Astrocyte (in vitro differentiated cells and primary cell): ENCODE results near the gene PPP2R2C. TPM values are rescaled to one million over a fixed set of nuclear protein-coding genes. Genes with fewer than 3 reads are reported as not detected.

ENCODE experiments used
- DNase-seq: peaks from one replicate; pipeline ENCODE4 v3.0.0-alpha.2; 2010; ENCODE audit warnings: low read depth
- FAIRE-seq: peaks from 2 replicates; lab custom pipeline; 2011; peaks lifted over from hg19 to GRCh38; lab: Jason Lieb, UNC
- H2AFZ ChIP-seq: 2 replicates; pipeline ENCODE4 v1.6.0; 2012; ENCODE audit warnings: low read depth, low read length, inconsistent platforms
- H3K27ac ChIP-seq: 2 replicates; pipeline ENCODE4 v1.5.1; 2011; ENCODE audit warnings: low read depth, low read length, inconsistent platforms
- H3K27me3 ChIP-seq: 2 replicates; pipeline ENCODE4 v1.6.0; 2011; ENCODE audit warnings: low read length, inconsistent platforms; ENCODE audit not compliant: insufficient read depth
- H3K36me3 ChIP-seq: 2 replicates; pipeline ENCODE4 v1.5.1; 2011; ENCODE audit warnings: low read length, inconsistent platforms; ENCODE audit not compliant: insufficient read depth
- H3K4me1 ChIP-seq: 2 replicates; pipeline ENCODE4 v1.5.1; 2011; ENCODE audit warnings: low read length, inconsistent platforms; ENCODE audit not compliant: insufficient read depth
- H3K4me2 ChIP-seq: 2 replicates; pipeline ENCODE4 v1.6.0; 2012; ENCODE audit warnings: low read length, inconsistent platforms
- H3K4me3 ChIP-seq: 2 replicates; pipeline ENCODE4 v1.5.1; 2011; ENCODE audit warnings: low read depth, mild to moderate bottlenecking, low read length, inconsistent platforms; ENCODE audit not compliant: insufficient read depth
- H3K79me2 ChIP-seq: 2 replicates; pipeline ENCODE4 v1.6.0; 2012; ENCODE audit warnings: mild to moderate bottlenecking, low read length, inconsistent platforms; ENCODE audit not compliant: insufficient read depth
- H3K9ac ChIP-seq: 2 replicates; pipeline ENCODE4 v1.6.0; 2012; ENCODE audit warnings: mild to moderate bottlenecking, low read length, inconsistent platforms
- H3K9me3 ChIP-seq: 2 replicates; pipeline ENCODE4 v1.5.1; 2012; ENCODE audit warnings: low read depth, mild to moderate bottlenecking, low read length, inconsistent platforms; ENCODE audit not compliant: insufficient read depth
- H4K20me1 ChIP-seq: 2 replicates; pipeline ENCODE4 v1.6.0; 2012; ENCODE audit warnings: low read length, inconsistent platforms; ENCODE audit not compliant: insufficient read depth
- H3K27ac Mint-ChIP-seq: one replicate; pipeline ENCODE4 v1.8.0; 2021; ENCODE audit warnings: mild to moderate bottlenecking, mixed read lengths; ENCODE audit not compliant: unreplicated experiment
- H3K27me3 Mint-ChIP-seq: one replicate; pipeline ENCODE4 v1.8.0; 2021; ENCODE audit warnings: low read depth, mixed read lengths; ENCODE audit not compliant: unreplicated experiment
- H3K36me3 Mint-ChIP-seq: one replicate; pipeline ENCODE4 v1.8.0; 2021; ENCODE audit warnings: low read depth, mixed read lengths; ENCODE audit not compliant: unreplicated experiment
- H3K4me1 Mint-ChIP-seq: one replicate; pipeline ENCODE4 v1.8.0; 2021; ENCODE audit warnings: low read depth, mixed read lengths; ENCODE audit not compliant: unreplicated experiment
- H3K4me3 Mint-ChIP-seq: one replicate; pipeline ENCODE4 v1.8.0; 2021; ENCODE audit warnings: mild to moderate bottlenecking, moderate library complexity, mixed read lengths; ENCODE audit not compliant: unreplicated experiment
- H3K9me3 Mint-ChIP-seq: one replicate; pipeline ENCODE4 v1.8.0; 2021; ENCODE audit warnings: mild to moderate bottlenecking, mixed read lengths; ENCODE audit not compliant: unreplicated experiment
- EZH2 ChIP-seq: IDR thresholded peaks from 2 replicates; pipeline ENCODE4 v1.6.1; 2012; ENCODE audit warnings: mild to moderate bottlenecking, low read length, inconsistent platforms; ENCODE audit not compliant: insufficient read depth
- total RNA-seq: library from RNA; stranded (reverse); gene quantifications from 2 replicates; pipeline ENCODE4 v1.2.1, GENCODE V29; 2021
- TF ChIP-seq, protein P1 (sequence below): IDR thresholded peaks from 2 replicates; pipeline ENCODE4 v1.5.1; 2011; ENCODE audit warnings: low read depth, mild to moderate bottlenecking, inconsistent platforms, low read length, moderate library complexity; ENCODE audit not compliant: insufficient read depth

The PPP2R2C gene
- total RNA-seq, 1 donor from 2014 or later = 1.1 TPM

DNA sequence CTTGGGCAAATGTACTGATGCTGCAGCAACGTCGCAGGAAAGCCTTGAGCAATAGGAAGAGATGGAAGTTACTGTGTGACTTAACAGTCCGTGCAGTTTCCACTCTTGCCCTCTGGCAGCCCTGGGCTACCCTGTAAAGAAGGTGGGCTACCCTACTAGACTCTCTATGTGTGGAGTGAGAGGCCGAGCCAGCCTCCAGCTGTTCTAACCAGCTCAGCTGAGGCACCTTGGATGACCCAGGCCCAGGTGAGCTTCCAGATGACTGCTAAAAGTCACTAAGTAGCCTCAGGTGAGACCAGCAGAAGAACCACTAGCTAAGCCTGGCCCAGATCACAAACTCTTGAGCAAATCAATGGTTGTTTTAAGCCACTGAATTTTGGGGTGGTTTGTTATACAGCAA is 34.9 kb upstream of the PPP2R2C start:
- peaks cover 39% of the 10 kb centered on the region for H3K9me3 Mint-ChIP-seq
- Histone ChIP-seq H3K27ac (no peak overlapping the region), H3K36me3 (no peaks in the 10 kb centered on the region), H3K79me2 (no peaks in the 10 kb centered on the region), H3K4me2 (no peak overlapping the region), H3K9me3 (peaks cover 11% of the 10 kb centered on the region), H3K4me1 (no peaks in the 10 kb centered on the region), H4K20me1 (no peaks in the 10 kb centered on the region), H2AFZ (no peak overlapping the region), H3K9ac (no peak overlapping the region), H3K27me3 (no peaks in the 10 kb centered on the region), H3K4me3 (no peak overlapping the region)
- H3K4me1 Mint-ChIP-seq = peaks cover 10% of the 10 kb centered on the region
- H3K27me3 Mint-ChIP-seq = peaks cover 17% of the 10 kb centered on the region
- H3K36me3 Mint-ChIP-seq = peaks cover 2% of the 10 kb centered on the region
- no peak overlapping the region for H3K27ac Mint-ChIP-seq
- no peak for DNase-seq
- no peak for TF ChIP-seq EZH2
- TF ChIP-seq, protein P1, sequence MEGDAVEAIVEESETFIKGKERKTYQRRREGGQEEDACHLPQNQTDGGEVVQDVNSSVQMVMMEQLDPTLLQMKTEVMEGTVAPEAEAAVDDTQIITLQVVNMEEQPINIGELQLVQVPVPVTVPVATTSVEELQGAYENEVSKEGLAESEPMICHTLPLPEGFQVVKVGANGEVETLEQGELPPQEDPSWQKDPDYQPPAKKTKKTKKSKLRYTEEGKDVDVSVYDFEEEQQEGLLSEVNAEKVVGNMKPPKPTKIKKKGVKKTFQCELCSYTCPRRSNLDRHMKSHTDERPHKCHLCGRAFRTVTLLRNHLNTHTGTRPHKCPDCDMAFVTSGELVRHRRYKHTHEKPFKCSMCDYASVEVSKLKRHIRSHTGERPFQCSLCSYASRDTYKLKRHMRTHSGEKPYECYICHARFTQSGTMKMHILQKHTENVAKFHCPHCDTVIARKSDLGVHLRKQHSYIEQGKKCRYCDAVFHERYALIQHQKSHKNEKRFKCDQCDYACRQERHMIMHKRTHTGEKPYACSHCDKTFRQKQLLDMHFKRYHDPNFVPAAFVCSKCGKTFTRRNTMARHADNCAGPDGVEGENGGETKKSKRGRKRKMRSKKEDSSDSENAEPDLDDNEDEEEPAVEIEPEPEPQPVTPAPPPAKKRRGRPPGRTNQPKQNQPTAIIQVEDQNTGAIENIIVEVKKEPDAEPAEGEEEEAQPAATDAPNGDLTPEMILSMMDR = no peak
- no peak for FAIRE-seq
- H3K4me3 Mint-ChIP-seq = no peak overlapping the region

DNA sequence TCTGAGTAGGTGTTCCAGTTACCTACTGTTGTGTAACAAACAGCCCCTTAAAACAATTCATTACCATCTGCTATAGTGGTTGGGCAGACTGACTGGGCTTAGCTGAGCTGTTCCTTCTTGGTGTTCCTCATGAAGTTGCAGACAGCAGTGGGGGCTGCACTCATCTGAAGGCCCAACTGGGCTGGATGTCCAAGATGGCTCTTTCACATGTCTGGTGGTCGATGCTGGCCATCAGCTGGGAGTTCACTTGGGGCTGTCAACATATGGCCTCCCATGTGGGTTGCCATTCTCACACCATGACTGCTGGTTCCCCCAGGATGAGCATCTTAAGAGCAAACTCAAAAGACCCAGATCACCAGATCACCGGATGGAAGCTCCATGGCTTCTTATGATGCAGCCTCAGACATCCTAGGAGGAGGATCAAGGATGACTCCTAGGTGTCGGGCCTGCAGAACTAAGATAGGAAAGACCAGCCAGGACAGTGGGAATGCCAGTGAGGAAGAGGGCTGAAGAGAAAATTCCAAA is 34.3 kb upstream of the PPP2R2C start:
- H3K27ac Mint-ChIP-seq = no peak overlapping the region
- H3K4me1 Mint-ChIP-seq = peaks cover 10% of the 10 kb centered on the region
- Histone ChIP-seq H3K27me3 (no peaks in the 10 kb centered on the region), H3K4me3 (no peak overlapping the region), H2AFZ (no peak overlapping the region), H3K4me1 (no peaks in the 10 kb centered on the region), H3K36me3 (no peaks in the 10 kb centered on the region), H3K79me2 (no peaks in the 10 kb centered on the region), H3K27ac (no peak overlapping the region), H4K20me1 (no peaks in the 10 kb centered on the region), H3K4me2 (no peak overlapping the region), H3K9me3 (peaks cover 11% of the 10 kb centered on the region), H3K9ac (no peak overlapping the region)
- H3K36me3 Mint-ChIP-seq = peaks cover 2% of the 10 kb centered on the region
- no peak for DNase-seq
- peaks cover 39% of the 10 kb centered on the region for H3K9me3 Mint-ChIP-seq
- no peak overlapping the region for H3K4me3 Mint-ChIP-seq
- FAIRE-seq = no peak
- no peak for TF ChIP-seq EZH2
- TF ChIP-seq, protein P1 = no peak
- peaks cover 22% of the 10 kb centered on the region for H3K27me3 Mint-ChIP-seq

DNA sequence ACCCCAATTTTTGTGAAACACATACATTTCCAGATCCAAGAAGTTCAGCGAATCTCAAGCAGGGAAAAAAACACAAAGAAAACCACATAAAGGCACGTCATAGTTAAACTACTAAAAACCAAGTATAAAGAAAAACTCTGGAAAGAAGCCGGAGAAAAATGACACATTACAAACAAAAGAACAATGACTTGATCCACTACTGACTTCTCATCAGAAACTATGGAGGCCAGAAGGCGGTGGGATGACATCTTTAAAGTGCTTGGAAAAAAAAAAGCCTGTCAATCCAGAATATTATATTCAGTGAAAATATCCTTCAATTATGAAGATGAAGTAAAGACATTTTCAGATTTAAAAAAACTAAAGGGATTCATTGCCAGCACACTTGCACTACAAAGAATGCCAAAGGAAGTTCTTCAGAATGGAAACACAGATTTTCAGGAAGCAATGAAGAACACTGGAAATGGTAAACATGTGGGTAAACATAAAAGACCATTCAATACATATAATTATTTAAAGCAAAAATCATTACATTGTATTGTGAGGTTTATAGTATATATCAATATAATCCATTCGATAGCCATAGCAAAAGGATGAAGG is 32.6 kb upstream of the PPP2R2C start:
- H3K4me3 Mint-ChIP-seq = no peak overlapping the region
- peaks cover 29% of the 10 kb centered on the region for H3K27me3 Mint-ChIP-seq
- no peak overlapping the region for H3K27ac Mint-ChIP-seq

More for the DNA sequence above, 32.6 kb upstream of the PPP2R2C start:
- H3K79me2 ChIP-seq = no peaks in the 10 kb centered on the region
- no peak overlapping the region for H3K4me2 ChIP-seq
- DNase-seq = no peak
- no peak overlapping the region for H3K4me3 ChIP-seq
- peaks cover 38% of the 10 kb centered on the region for H3K9me3 Mint-ChIP-seq
- no peak overlapping the region for H2AFZ ChIP-seq
- no peak for FAIRE-seq
- no peaks in the 10 kb centered on the region for H4K20me1 ChIP-seq
- H3K4me1 Mint-ChIP-seq = peaks cover 10% of the 10 kb centered on the region
- H3K9ac ChIP-seq = no peak overlapping the region
- TF ChIP-seq, protein P1 = no peak
- no peak for TF ChIP-seq EZH2
- H3K27ac ChIP-seq = no peak overlapping the region
- no peaks in the 10 kb centered on the region for H3K27me3 ChIP-seq
- peaks cover 2% of the 10 kb centered on the region for H3K36me3 Mint-ChIP-seq
- no peaks in the 10 kb centered on the region for H3K36me3 ChIP-seq
- no peaks in the 10 kb centered on the region for H3K4me1 ChIP-seq
- peaks cover 8% of the 10 kb centered on the region for H3K9me3 ChIP-seq
